Upper lobe of left lung (tissue), 6 donors: Measurements from ENCODE around the gene CD68. TPM values are rescaled to one million over a fixed set of nuclear protein-coding genes. Genes with fewer than 3 reads are reported as not detected.

Experiments
- ATAC-seq, 2 donors: fragments of 200-7000 bp; cut with Tn5 transposase; one replicate each; pipeline ENCODE4 v1.9.1; 2022; ENCODE audit warnings: mild to moderate bottlenecking in 2 of 2, moderate library complexity in 2 of 2; ENCODE audit not compliant: low FRiP score in 2 of 2
- DNase-seq, 2 donors: peaks; one replicate each; pipeline ENCODE4 v3.0.0-alpha.2; 2019 to 2020
- H3K27ac ChIP-seq, 4 donors: fragments of 200-600 bp; sonication (generic); one replicate each; pipeline ENCODE4 v1.5.1; 2016 to 2019
- H3K27me3 ChIP-seq, 4 donors: fragments of 200-600 bp; sonication (generic); one replicate each; pipeline ENCODE4 v1.5.1; 2017 to 2019
- H3K36me3 ChIP-seq, 4 donors: fragments of 200-600 bp; sonication (generic); one replicate each; pipeline ENCODE4 v1.5.1; 2016 to 2019
- H3K4me1 ChIP-seq, 4 donors: fragments of 200-600 bp; sonication (generic); one replicate each; pipeline ENCODE4 v1.5.1; 2018 to 2019
- H3K4me3 ChIP-seq, 4 donors: fragments of 200-600 bp; sonication (generic); one replicate each; pipeline ENCODE4 v1.5.1; 2017 to 2019; ENCODE audit warnings: mild to moderate bottlenecking in 2 of 4, moderate library complexity in 1 of 4
- H3K9me3 ChIP-seq, 4 donors: fragments of 200-600 bp; sonication (generic); one replicate each; pipeline ENCODE4 v1.5.1; 2018 to 2019
- CTCF ChIP-seq, 6 experiments: fragments of 450-650 bp in 4 of 6; fragments of 200-600 bp in 2 of 6; sonication (generic) in 2 of 6; IDR thresholded peaks; one replicate each; pipeline ENCODE4 v1.5.1; 2016 to 2019; ENCODE audit warnings: antibody characterized with exemption in 6 of 6
- EP300 ChIP-seq, 4 donors: sonication (generic); formaldehyde crosslinking; IDR thresholded peaks; one replicate each; pipeline ENCODE4 v1.5.1; 2017; ENCODE audit warnings: antibody characterized with exemption in 4 of 4, control low read depth in 2 of 4
- POLR2A ChIP-seq, 4 donors: fragments of 450-650 bp; IDR thresholded peaks; one replicate each; pipeline ENCODE4 v1.5.1; 2016 to 2017; ENCODE audit warnings: antibody characterized with exemption in 4 of 4, mild to moderate bottlenecking in 2 of 4
- POLR2AphosphoS5 ChIP-seq, 2 donors: sonication (generic); formaldehyde crosslinking; IDR thresholded peaks; one replicate each; pipeline ENCODE4 v1.5.1; 2017; ENCODE audit warnings: antibody characterized with exemption in 2 of 2
- WGBS, 2 donors: methylation state at CpG; one replicate each; pipeline ENCODE4 v1.1.5; 2017 to 2018; 5-methylcytosine and 5-hydroxymethylcytosine counted together
- total RNA-seq, 6 donors: library from RNA; depleted of rRNA in 4 of 6; stranded (reverse); fragments of >200 nt in 4 of 6; gene quantifications; one replicate each; pipeline versions ENCODE4 v1.1.0 to v1.2.1, GENCODE V29; 2016 to 2021
- donor health status: DM: no; HTN: no; CAD: no; lungs with moderate emphysema.
- donor health status: DM: no; HTN: yes; CAD: no; lungs with severe emphysema.

Gene CD68
- total RNA-seq, 6 donors from 2014 or later: 76.5 to 500 (median 260) TPM

DNA sequence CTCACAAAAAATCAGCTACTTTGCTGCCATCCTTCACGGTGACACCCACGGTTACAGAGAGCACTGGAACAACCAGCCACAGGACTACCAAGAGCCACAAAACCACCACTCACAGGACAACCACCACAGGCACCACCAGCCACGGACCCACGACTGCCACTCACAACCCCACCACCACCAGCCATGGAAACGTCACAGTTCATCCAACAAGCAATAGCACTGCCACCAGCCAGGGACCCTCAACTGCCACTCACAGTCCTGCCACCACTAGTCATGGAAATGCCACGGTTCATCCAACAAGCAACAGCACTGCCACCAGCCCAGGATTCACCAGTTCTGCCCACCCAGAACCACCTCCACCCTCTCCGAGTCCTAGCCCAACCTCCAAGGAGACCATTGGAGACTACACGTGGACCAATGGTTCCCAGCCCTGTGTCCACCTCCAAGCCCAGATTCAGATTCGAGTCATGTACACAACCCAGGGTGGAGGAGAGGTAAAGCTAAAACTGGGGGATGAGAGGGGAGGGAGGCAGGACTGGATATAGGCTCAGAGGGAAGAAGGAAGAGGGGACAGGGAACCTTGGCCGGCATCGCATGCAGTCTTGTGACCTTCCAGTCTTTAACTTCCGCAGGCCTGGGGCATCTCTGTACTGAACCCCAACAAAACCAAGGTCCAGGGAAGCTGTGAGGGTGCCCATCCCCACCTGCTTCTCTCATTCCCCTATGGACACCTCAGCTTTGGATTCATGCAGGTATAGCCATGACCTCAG, 581 bp downstream of the CD68 start:
- H3K4me3 ChIP-seq: peak overlapping the region; percentile 3 to 83 (median 54)
- ATAC-seq: no peak
- H3K36me3 ChIP-seq: peaks cover 34 to 42% (median 38%) of the 10 kb centered on the region in 4 donors
- DNase-seq: peak in 1 of 2 donors; percentile 31
- H3K4me1 ChIP-seq: peaks cover 63 to 90% (median 77%) of the 10 kb centered on the region in 4 donors
- TF ChIP-seq POLR2AphosphoS5 (IDR thresholded peaks at IDR 0.05): no peak
- TF ChIP-seq POLR2A (IDR thresholded peaks at IDR 0.05): peak in 1 of 4 donors; percentile 20
- TF ChIP-seq EP300 (IDR thresholded peaks at IDR 0.05): no peak
- no peak for TF ChIP-seq CTCF (IDR thresholded peaks at IDR 0.05)
- WGBS, 2 donors: 56 to 69% methylated on average over 11 to 12 of the region's 12 CpGs
- H3K27me3 ChIP-seq: no peaks in the 10 kb centered on the region
- H3K9me3 ChIP-seq: no peaks in the 10 kb centered on the region
- H3K27ac ChIP-seq: peak overlapping the region; percentile 92 to 96 (median 94)

GRCh38 chr17:7580604-7581575, 1.5 kb downstream of the CD68 start:
- ATAC-seq: no peak
- 79% methylated on average over 23 of the region's 23 CpGs for WGBS, 2 donors
- H3K36me3 ChIP-seq: peaks cover 27 to 33% (median 29%) of the 10 kb centered on the region in 4 donors
- peak overlapping the region in 3 of 4 donors; percentile 53 to 83 (median 55) for H3K4me3 ChIP-seq
- peak overlapping the region; percentile 92 to 96 (median 94) for H3K27ac ChIP-seq
- no peaks in the 10 kb centered on the region for H3K27me3 ChIP-seq
- H3K9me3 ChIP-seq: no peaks in the 10 kb centered on the region
- DNase-seq: no peak
- peaks cover 60 to 86% (median 73%) of the 10 kb centered on the region in 4 donors for H3K4me1 ChIP-seq
- TF ChIP-seq CTCF (IDR thresholded peaks at IDR 0.05) (no peak), POLR2A (IDR thresholded peaks at IDR 0.05) (no peak), EP300 (IDR thresholded peaks at IDR 0.05) (no peak), POLR2AphosphoS5 (IDR thresholded peaks at IDR 0.05) (no peak)

DNA sequence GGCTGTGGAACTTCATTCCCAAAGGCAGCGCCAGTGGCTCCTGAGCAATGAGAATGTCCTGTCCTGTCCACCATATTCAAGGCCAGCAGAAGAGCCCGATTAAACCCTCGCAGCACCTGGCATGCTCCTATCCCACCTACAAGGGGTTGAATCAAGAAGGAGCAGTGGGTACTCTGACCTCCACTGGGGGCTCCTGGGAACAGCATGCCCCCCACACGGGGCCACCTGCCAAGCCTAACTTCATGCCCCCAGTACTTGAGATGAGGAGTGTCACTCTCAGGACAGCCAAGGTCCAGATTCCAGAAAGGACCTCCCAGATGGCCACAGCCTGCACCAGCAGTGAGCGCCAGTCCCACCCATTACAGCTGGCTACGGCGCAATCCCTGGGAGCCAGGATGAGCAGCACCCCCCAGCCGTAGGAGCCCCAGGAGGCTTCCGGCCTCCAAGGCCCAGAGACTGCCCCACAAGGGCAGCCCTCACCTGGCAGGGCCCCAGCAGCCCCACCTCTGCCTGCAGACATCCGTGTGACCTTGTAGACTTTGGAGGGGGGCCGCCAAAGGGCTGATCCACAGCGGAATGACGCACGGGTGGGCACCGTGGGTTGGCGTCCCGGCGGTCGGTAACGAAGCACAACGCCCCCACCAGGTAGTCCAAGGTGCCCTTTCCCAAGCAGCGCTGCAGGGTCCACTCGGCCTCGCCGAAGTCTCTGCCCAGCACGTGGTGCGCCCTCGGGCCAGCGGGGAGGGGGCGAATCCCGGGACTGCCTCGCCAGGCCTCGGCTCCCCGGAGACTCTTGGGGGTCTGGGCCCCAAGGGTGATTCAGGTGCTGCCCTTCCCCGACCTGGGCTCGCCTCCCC, 3.2 kb downstream of the CD68 start:
- peaks cover 9 to 27% (median 24%) of the 10 kb centered on the region in 4 donors for H3K36me3 ChIP-seq
- WGBS, 2 donors: 87 to 93% methylated on average over 16 to 36 of the region's 36 CpGs
- no peak for TF ChIP-seq EP300 (IDR thresholded peaks at IDR 0.05)
- TF ChIP-seq POLR2A (IDR thresholded peaks at IDR 0.05): no peak
- no peak for TF ChIP-seq CTCF (IDR thresholded peaks at IDR 0.05)
- TF ChIP-seq POLR2AphosphoS5 (IDR thresholded peaks at IDR 0.05): no peak
- peak overlapping the region; percentile 30 to 83 (median 54) for H3K4me3 ChIP-seq
- no peaks in the 10 kb centered on the region for H3K27me3 ChIP-seq
- peak overlapping the region; percentile 93 to 96 (median 94) for H3K27ac ChIP-seq
- DNase-seq (peak in 1 of 2 donors; percentile 88), ATAC-seq (no peak)
- no peaks in the 10 kb centered on the region for H3K9me3 ChIP-seq
- H3K4me1 ChIP-seq: peaks cover 54 to 69% (median 61%) of the 10 kb centered on the region in 4 donors
